UCSD-AML1 (cell line): ENCODE data around the gene ATG4B.
"Not testable (repeated sequence)": the region's sequence is repeated elsewhere in the genome, so short reads cannot be mapped to it uniquely, and the experiment has no call there.

Source experiments
- DNase-seq: peaks from one replicate; lab custom pipeline; 2025; ENCODE audit not compliant: unreplicated experiment; lab: John Stamatoyannopoulos, UW

ATG4B gene

DNA sequence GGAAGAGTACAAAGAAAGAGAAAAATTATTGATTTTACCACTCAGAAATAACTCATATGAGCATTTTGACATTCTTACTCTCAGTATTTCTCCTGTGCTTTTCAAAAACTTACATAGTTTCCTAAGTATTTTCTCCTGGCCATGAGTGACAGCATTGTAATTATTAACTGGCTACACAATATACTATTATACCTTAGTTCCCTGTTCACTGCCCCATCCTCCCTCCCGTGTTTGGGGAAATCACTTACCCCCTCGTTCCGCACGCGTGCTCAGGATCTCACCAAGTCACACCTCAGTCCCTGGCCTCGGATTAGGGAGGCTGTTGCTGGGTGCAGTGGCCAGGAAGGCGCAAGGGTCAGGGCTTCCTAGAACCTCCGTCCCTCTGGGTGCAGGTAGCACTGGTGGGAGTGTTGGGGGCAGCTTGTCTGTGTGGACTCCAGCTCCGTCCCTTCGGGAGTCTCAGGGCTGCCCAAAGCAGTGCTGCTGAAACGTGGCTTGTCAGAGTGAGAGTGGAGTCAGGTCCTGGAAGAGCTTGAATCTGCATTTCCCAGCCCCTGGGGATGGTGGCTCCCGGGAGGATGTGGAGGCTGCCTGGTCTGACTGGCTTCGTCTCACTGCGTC, 23.2 kb downstream of the ATG4B start:
- no peak for DNase-seq

GRCh38 chr2:241662731-241663130, 25.2 kb downstream of the ATG4B start:
- not testable (repeated sequence) for DNase-seq

DNA sequence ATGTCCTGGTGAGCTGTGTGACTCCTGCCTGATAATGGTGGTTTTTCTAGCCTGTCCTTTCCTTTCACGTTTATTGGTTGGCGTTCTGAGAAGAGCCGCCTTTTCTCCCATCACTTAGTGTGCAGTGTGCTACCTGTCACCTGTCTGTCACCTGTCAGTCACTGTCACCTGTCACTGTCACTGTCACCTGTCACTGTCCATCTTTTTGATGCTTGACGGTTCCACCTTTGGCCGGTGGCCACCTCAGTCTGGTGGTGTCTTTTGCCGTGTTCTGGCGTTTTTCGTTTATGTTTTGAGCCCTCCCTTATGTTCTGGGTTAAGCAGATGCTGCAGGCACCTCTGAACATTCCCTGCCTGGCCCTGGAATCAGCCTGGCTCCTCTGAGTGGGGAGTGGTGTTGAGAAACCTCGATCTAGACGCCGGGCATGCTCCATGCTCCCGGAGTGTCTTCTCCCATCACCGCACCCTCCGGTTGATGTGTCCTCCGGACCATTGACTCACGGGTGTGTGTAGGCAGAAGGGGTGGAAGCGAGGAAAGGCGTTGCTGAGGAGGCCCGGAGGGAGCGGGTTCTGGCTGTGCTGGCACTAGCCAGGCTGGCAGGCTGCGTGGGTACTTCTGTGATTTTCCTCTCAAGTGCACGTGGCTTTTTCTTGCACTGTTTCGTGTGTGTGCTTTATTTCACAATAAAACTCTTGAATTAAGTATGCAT, 28.4 kb downstream of the ATG4B start:
- no peak for DNase-seq

DNA sequence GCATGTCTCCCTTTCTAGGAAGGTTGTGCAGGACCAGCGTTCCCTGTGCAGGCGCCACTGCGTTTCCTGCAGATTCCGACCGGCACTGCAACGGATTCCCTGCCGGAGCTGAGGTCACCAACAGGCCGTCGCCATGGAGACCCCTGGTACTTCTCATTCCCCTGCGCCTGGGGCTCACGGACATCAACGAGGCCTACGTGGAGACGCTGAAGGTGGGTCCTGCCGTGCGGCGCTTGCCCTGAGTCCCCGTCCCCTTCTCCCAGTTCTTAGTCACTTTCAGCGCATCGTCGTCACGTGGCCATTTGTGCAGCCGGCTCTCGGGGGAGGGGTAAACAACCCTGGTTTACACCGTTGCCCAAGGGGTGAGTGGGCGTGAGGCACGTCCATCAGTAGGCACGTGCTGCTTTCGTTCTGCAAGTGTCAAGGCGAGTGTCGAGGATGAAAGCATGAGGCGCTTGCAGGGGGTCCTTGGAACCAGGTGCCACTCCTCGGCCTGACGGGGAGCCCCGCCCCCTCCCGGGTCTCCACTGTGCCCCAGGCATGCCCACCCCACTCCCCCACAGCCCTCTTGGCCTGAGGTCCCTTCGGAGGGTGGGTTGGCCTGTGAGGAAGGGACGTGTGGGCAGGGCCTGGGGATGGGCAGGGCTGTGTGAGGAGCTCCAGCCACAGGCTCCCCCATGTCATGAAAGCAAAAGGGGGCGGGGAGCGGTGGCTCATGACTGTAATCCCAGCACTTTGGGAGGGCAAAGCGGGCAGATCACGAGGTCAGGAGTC, 29.3 kb downstream of the ATG4B start:
- DNase-seq, result no peak

DNA sequence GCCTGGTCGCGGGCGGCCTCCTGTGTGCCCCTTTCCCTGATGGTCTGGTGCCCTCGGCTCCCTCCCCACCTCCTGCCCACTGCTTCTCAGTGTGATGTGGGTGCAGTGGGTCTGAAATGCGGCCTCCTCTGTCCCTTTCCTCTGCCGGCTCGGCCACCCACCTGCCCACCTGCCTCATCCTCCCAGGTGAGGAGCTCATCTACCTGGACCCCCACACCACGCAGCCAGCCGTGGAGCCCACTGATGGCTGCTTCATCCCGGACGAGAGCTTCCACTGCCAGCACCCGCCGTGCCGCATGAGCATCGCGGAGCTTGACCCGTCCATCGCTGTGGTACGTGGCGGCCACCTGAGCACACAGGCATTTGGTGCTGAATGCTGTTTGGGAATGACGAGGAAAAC, 30.9 kb downstream of the ATG4B start:
- DNase-seq, result no peak

GRCh38 chr2:241668839-241669238, 31.3 kb downstream of the ATG4B start:
- DNase-seq, result no peak

- no peak for DNase-seq
Measured at GRCh38 chr2:241670333-241671110, 33.0 kb downstream of the ATG4B start.

GRCh38 chr2:241671457-241672240, 34.2 kb downstream of the ATG4B start:
- no peak for DNase-seq

DNA sequence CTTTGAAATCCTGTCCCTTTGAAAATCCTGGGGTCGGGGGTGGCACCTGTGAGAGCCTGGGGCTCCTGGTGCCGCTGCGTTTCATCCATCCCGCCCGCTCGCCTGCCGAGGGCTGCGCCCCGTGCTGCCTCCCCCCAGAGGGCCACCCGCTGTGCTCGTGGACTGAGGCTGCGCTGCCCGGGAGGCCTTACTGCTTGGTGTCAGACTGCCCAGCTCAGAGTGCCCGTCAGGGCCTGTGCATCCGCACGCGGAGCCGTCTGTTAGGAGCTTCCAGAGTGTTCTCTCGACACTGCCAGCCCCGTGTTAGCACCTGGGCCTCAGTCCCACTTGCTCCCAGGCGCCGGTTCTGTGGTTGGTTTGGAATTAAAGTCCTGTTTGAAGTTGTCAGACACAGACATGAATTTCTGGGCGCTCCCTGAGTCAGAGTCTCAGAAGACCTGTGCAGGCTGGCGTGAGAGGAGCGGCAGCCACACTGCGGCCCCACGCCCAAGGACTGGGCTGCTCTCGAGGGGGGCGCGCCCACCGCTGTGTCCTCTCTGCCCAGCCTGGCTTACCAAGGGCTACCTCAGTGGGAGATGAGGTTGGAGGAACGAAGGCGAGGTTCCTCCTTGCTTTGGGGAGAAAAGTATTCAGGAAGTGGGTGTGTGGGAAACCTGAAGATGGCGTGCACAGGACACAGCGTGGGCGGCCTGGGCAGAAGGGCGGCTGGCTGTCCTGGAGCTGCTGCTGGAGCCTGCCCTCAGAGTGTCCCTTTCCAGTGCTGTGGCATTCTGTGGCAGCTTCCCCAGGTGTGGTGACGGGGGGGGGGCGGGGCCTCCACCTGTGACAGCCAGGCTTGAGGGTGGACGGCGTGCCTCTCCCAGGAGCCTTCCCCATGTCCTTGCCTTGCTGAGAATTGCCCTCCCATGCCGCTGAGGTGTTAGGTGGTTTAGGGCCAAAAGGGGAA, 35.0 kb downstream of the ATG4B start:
- DNase-seq, result no peak

GRCh38 chr2:241673189-241673663, 35.7 kb downstream of the ATG4B start:
- DNase-seq, result no peak

DNA sequence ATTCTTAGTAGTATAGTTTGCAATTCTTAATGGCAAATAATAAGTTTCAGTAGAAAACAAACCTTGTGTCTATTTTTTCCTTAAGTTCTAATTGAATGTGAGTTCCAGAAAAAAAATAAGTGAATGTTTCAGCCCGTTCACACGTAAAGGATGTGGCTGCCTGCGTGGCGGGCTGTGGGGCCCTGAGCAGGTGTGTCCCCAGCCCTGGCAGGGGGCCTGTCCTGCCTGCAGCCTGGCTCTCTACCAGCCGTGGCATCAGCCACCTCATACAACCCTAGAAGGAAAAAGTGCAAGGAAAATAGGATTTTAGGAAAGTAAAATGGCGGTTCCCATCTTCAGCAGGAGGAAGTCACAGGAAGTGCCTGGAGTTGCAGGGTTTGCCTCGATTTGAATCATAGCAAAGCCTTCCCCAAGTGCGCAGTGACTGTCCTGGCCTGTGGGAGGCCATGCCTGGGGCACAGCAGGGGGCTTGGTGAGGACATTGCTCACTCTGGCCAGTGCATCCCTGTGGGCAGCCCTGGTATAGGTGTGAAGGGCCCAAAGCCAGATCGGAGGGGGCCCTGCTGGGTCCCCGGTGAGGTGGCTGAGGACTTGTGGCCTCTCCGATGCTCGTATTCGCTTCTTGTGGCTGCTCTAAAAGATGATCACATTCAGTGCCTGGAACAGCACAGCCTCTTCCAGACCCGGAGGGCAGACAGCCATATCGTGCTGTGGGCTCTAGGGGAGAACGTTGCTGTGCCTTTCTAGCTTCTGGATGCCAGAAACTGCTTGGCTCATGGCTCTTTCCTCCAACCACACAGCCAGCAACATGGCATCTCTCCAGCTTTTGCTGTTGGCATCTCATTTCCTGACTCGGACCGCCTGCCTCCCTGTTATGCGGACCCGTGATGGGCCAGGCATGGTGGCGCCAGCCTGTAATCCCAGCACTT, 36.6 kb downstream of the ATG4B start:
- no peak for DNase-seq

GRCh38 chr2:241675885-241676284, 38.4 kb downstream of the ATG4B start:
- DNase-seq, result no peak

- no peak for DNase-seq
Measured at GRCh38 chr2:241676665-241677064, 39.2 kb downstream of the ATG4B start.

GRCh38 chr2:241677392-241677791, 39.9 kb downstream of the ATG4B start:
- DNase-seq, result no peak

DNA sequence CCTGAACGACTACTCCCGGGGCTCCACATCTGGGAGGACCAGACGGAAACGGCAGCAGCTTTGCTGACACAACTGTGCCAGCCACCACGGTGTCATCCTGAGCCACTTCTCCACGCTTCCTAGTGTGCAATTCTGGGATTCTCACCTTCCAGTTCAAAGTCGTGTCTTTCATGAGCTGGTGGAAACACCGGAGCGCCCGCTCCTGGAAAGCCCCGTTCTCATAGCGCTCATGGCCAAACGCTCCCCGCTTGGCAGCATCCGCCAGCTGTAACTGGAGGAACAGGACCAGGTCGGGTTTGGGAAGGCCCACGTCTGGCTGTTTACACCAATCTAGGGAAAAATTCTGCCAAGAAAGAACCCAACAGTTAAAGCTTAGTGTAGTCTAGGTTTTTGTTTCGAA, 40.8 kb downstream of the ATG4B start:
- DNase-seq, result no peak

DNA sequence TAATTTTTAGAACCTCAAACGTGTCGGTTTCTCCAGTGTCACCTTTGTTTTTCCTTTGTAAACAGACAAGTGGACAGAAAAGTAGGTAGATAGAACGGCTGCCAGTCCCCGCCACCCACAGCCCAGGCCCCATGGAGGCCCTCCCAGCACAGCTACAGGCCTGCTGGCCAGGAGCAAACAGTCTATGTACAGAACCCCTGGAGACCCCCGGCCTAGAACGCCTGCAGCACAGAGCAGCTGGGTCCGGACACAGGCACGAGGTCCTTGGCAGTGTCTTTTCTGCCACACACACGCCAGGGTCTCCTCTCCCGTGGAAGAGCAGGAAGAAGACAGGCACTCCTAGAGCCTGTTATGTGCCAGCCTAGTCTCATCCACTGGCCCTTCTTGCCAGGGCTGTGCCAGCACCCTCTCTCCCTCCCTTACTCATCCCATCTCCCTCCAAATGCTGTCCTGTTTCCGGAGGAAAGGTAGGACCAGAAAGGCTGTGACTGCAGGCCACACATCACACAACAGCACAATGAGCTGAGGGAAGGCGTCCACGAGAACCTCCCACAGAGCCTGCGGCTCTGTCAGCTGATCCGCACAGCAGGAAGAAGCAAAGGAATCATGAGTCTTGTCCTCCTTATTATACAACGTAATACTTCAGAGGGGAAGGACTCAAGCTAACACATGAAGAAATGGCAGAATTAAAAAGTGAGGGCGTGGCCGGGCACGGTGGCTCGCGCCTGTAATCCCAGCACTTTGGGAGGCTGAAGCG, 41.5 kb downstream of the ATG4B start:
- no peak for DNase-seq

DNA sequence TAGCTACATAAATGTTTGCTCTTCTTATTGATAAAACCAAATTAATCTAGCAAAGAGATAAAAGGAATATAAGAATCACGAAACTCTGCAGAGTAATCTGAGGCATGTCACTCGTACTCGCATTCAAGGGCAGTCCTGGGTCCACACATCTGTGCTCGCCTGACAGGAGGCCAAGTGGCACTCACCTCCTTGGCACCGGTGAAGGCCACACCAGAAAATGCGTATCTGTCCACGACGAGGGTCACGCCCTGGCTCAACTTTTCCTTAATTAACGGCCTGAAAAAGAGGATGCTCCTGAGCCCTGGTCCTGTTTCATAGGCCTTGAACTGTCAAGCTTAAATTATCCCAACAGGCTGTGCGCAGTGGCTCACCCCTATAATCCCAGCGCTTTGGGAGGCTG, 42.6 kb downstream of the ATG4B start:
- DNase-seq, result no peak
